NB4 (cell line): Measurements from ENCODE around the gene SNX8.

Experiments
- DNase-seq: peaks from one replicate; pipeline ENCODE4 v3.0.0; 2010; ENCODE audit warnings: low read depth
- H3K4me3 ChIP-seq: one replicate; pipeline ENCODE4 v1.5.1; 2011; ENCODE audit warnings: mild to moderate bottlenecking, low read depth, low read length, moderate library complexity
- CTCF ChIP-seq: IDR thresholded peaks from one replicate; pipeline ENCODE4 v1.5.1; 2012; ENCODE audit warnings: low read depth, low read length
- MAX ChIP-seq: IDR thresholded peaks from 2 replicates; pipeline ENCODE4 v1.6.1; 2011; ENCODE audit warnings: low read depth, low read length
- MYC ChIP-seq: IDR thresholded peaks from 2 replicates; pipeline ENCODE4 v1.6.1; 2011; ENCODE audit warnings: low read depth, low read length
- POLR2A ChIP-seq: IDR thresholded peaks from 2 replicates; pipeline ENCODE4 v1.6.1; 2011; ENCODE audit warnings: mild to moderate bottlenecking; ENCODE audit not compliant: insufficient read length; ENCODE audit errors: extremely low read depth

Gene SNX8

GRCh38 chr7:2289111-2289586 is 25.1 kb downstream of the SNX8 start:
- DNase-seq = no peak
- TF ChIP-seq CTCF (no peak), MYC (no peak), POLR2A (no peak), MAX (no peak)
- H3K4me3 ChIP-seq = no peak overlapping the region

- DNase-seq = no peak
- no peak overlapping the region for H3K4me3 ChIP-seq
- TF ChIP-seq CTCF = no peak
- no peak for TF ChIP-seq MYC
- no peak for TF ChIP-seq POLR2A
- no peak for TF ChIP-seq MAX
These were observed 25.7 kb downstream of the SNX8 start for GRCh38 chr7:2288503-2288902.

GRCh38 chr7:2287745-2288144 is 26.5 kb downstream of the SNX8 start:
- no peak for TF ChIP-seq CTCF
- no peak for TF ChIP-seq POLR2A
- TF ChIP-seq MAX = no peak
- TF ChIP-seq MYC = no peak
- DNase-seq = no peak
- no peak overlapping the region for H3K4me3 ChIP-seq

- no peak overlapping the region for H3K4me3 ChIP-seq
- DNase-seq = no peak
- TF ChIP-seq POLR2A = no peak
- TF ChIP-seq MAX = no peak
- no peak for TF ChIP-seq MYC
- no peak for TF ChIP-seq CTCF
These were observed 31.2 kb downstream of the SNX8 start for GRCh38 chr7:2283074-2283473.

- H3K4me3 ChIP-seq = no peak overlapping the region
- no peak for DNase-seq
- TF ChIP-seq CTCF = no peak
- no peak for TF ChIP-seq POLR2A
- no peak for TF ChIP-seq MYC
- no peak for TF ChIP-seq MAX
These were observed 32.0 kb downstream of the SNX8 start for GRCh38 chr7:2282185-2282751.

- DNase-seq = no peak
- no peak for TF ChIP-seq MAX
- no peak for TF ChIP-seq POLR2A
- no peak for TF ChIP-seq MYC
- no peak for TF ChIP-seq CTCF
- no peak overlapping the region for H3K4me3 ChIP-seq
These were observed 32.7 kb downstream of the SNX8 start for GRCh38 chr7:2281541-2281940.
